ENCODE results near the gene CHM. TPM values are rescaled to one million over a fixed set of nuclear protein-coding genes. Genes with fewer than 3 reads are reported as not detected.

Gene CHM, protein sequence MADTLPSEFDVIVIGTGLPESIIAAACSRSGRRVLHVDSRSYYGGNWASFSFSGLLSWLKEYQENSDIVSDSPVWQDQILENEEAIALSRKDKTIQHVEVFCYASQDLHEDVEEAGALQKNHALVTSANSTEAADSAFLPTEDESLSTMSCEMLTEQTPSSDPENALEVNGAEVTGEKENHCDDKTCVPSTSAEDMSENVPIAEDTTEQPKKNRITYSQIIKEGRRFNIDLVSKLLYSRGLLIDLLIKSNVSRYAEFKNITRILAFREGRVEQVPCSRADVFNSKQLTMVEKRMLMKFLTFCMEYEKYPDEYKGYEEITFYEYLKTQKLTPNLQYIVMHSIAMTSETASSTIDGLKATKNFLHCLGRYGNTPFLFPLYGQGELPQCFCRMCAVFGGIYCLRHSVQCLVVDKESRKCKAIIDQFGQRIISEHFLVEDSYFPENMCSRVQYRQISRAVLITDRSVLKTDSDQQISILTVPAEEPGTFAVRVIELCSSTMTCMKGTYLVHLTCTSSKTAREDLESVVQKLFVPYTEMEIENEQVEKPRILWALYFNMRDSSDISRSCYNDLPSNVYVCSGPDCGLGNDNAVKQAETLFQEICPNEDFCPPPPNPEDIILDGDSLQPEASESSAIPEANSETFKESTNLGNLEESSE
- total RNA-seq: 28.4 TPM
- long read RNA-seq, full-length matches to known transcripts: 3 of 9 reads
- long read RNA-seq, partial matches to known transcripts: 3 of 9 reads
- long read RNA-seq, other reads (novel, unspliced or antisense): 3 of 9 reads

DNA sequence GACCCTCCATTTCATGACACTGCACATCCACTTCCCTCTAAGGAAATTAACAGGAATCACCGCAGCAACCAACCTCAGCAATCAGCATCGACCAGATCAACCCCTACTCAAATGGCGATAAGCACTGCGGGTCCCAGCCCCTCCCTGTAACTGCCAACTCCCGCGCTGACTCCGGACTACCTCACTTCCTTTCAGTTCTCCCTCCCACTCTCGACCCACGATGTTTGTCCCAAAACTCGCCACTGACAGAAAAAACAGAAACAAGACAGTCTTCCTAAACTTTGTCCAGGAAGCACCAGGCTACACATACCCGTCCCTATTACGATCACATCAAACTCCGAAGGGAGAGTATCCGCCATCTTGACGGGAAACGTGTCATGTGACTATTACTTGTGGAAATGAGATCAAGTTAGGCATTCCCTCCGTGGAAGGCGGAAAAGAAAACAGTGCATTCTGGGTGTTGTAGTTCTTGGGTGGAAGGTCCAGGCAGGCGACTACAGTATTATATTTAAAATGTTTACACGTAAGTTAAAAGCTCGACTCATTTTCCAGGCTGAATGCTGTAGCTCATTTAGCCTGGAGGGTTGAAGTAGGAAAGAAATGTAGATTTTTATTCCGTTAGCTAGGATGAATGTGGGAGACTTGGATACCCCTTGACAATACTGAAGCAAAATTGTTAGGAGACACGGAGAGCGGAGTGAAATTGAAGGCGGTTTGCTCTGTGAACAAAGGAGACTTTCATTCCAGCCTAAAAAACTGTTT is at the start of gene CHM:
TSS of gene CHM (minus strand) at position 385 of the 762 bp plus-strand sequence. CDS start at position 359, 26 bp downstream.
- peak; percentile 98 for ATAC-seq
- H3K27me3 ChIP-seq: no peaks in the 10 kb centered on the region
- peak within 1 kb of the TSS; percentile 62 for H3K4me3 ChIP-seq
- H3K4me1 ChIP-seq: no peaks in the 10 kb centered on the region
- H3K9me3 ChIP-seq: no peaks in the 10 kb centered on the region
- DNase-seq: peak; percentile 64
- H3K36me3 ChIP-seq: no peaks in the 10 kb centered on the region
- no peak for TF ChIP-seq CTCF (IDR thresholded peaks at IDR 0.05)
- intact Hi-C loops (cut with DNase I): no loop called here
- peak within 1 kb of the TSS; percentile 92 for H3K27ac ChIP-seq

GRCh38 chrX:86078650-86079049 is 31.3 kb upstream of the CHM start:
- TF ChIP-seq CTCF (IDR thresholded peaks at IDR 0.05): no peak
- DNase-seq (no peak), ATAC-seq (no peak)
- no peak overlapping the region for H3K4me3 ChIP-seq
- no peaks in the 10 kb centered on the region for H3K27me3 ChIP-seq
- no peaks in the 10 kb centered on the region for H3K4me1 ChIP-seq
- intact Hi-C loops (cut with DNase I): no loop called here
- no peak overlapping the region for H3K27ac ChIP-seq
- H3K36me3 ChIP-seq: no peaks in the 10 kb centered on the region
- H3K9me3 ChIP-seq: no peaks in the 10 kb centered on the region

GRCh38 chrX:86066998-86067397 is 19.6 kb upstream of the CHM start:
- no peak for ATAC-seq
- no peak overlapping the region for H3K27ac ChIP-seq
- H3K9me3 ChIP-seq: no peaks in the 10 kb centered on the region
- intact Hi-C loops (cut with DNase I): no loop called here
- TF ChIP-seq CTCF (IDR thresholded peaks at IDR 0.05): no peak
- no peaks in the 10 kb centered on the region for H3K36me3 ChIP-seq
- no peak overlapping the region for H3K4me3 ChIP-seq
- H3K4me1 ChIP-seq: no peaks in the 10 kb centered on the region
- DNase-seq: no peak
- no peaks in the 10 kb centered on the region for H3K27me3 ChIP-seq

- H3K36me3 ChIP-seq: no peaks in the 10 kb centered on the region
- H3K4me3 ChIP-seq: no peak overlapping the region
- ATAC-seq (no peak), DNase-seq (no peak)
- no peaks in the 10 kb centered on the region for H3K4me1 ChIP-seq
- no peaks in the 10 kb centered on the region for H3K27me3 ChIP-seq
- no peaks in the 10 kb centered on the region for H3K9me3 ChIP-seq
- no peak for TF ChIP-seq CTCF (IDR thresholded peaks at IDR 0.05)
- no peak overlapping the region for H3K27ac ChIP-seq
- intact Hi-C loops (cut with DNase I): no loop called here
These were observed 14.0 kb upstream of the CHM start for GRCh38 chrX:86061407-86061806.

GRCh38 chrX:86051741-86052140 is 4.4 kb upstream of the CHM start:
- Histone ChIP-seq H3K27ac (no peak overlapping the region), H3K27me3 (no peaks in the 10 kb centered on the region), H3K4me3 (no peak overlapping the region), H3K36me3 (no peaks in the 10 kb centered on the region), H3K9me3 (no peaks in the 10 kb centered on the region), H3K4me1 (no peaks in the 10 kb centered on the region)
- ATAC-seq (no peak), DNase-seq (no peak)
- intact Hi-C loops (cut with DNase I): no loop called here
- TF ChIP-seq CTCF (IDR thresholded peaks at IDR 0.05): no peak

All from upper lobe of right lung (tissue), 1 donor.